ENCODE data around the gene TLL2.

DNA sequence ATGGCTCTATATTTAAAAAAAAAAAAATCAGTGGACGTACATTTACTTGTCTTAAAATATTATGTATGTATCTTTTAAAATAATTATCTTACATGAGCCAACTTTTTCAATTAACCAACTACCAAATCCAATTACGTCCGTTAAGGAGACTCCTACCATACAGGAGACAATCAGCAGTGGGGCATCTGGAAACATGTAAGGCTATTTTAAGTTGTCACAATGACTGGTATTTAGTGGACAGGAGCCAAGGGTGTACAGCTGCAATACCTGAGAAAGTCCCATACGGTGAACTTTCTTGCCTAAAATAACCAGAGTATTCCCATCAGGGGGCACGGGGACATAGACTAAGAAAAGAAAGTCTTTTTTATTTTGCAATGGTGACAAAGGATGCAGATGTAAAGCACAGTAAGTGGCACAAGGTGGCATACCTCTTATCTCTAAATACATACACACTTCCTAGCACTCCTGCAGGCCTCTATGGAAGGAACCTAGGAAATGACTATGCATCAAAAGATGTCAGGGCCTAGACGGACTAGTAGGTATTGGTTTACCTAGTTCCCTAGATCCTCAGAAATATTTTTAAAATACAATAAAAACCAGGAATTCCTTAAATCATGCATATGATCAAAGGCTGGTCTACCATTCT, 16.0 kb upstream of the TLL2 start:
- TF ChIP-seq, protein P1, sequence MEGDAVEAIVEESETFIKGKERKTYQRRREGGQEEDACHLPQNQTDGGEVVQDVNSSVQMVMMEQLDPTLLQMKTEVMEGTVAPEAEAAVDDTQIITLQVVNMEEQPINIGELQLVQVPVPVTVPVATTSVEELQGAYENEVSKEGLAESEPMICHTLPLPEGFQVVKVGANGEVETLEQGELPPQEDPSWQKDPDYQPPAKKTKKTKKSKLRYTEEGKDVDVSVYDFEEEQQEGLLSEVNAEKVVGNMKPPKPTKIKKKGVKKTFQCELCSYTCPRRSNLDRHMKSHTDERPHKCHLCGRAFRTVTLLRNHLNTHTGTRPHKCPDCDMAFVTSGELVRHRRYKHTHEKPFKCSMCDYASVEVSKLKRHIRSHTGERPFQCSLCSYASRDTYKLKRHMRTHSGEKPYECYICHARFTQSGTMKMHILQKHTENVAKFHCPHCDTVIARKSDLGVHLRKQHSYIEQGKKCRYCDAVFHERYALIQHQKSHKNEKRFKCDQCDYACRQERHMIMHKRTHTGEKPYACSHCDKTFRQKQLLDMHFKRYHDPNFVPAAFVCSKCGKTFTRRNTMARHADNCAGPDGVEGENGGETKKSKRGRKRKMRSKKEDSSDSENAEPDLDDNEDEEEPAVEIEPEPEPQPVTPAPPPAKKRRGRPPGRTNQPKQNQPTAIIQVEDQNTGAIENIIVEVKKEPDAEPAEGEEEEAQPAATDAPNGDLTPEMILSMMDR (IDR thresholded peaks at IDR 0.05): no peak
- TF ChIP-seq EP300 (IDR thresholded peaks at IDR 0.05) (no peak), POLR2A (IDR thresholded peaks at IDR 0.05) (no peak), POLR2AphosphoS5 (IDR thresholded peaks at IDR 0.05) (no peak)

Measured in gastroesophageal sphincter (tissue), 3 donors.